Measurements from ENCODE around the gene SLC27A3.

GRCh38 chr1:153780551-153780950 is 5.3 kb downstream of the SLC27A3 start:
- TF ChIP-seq, protein P1, sequence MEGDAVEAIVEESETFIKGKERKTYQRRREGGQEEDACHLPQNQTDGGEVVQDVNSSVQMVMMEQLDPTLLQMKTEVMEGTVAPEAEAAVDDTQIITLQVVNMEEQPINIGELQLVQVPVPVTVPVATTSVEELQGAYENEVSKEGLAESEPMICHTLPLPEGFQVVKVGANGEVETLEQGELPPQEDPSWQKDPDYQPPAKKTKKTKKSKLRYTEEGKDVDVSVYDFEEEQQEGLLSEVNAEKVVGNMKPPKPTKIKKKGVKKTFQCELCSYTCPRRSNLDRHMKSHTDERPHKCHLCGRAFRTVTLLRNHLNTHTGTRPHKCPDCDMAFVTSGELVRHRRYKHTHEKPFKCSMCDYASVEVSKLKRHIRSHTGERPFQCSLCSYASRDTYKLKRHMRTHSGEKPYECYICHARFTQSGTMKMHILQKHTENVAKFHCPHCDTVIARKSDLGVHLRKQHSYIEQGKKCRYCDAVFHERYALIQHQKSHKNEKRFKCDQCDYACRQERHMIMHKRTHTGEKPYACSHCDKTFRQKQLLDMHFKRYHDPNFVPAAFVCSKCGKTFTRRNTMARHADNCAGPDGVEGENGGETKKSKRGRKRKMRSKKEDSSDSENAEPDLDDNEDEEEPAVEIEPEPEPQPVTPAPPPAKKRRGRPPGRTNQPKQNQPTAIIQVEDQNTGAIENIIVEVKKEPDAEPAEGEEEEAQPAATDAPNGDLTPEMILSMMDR (IDR thresholded peaks at IDR 0.05) = no peak
- TF ChIP-seq POLR2A (IDR thresholded peaks at IDR 0.05) (no peak), POLR2AphosphoS5 (IDR thresholded peaks at IDR 0.05) (no peak)

All from sigmoid colon (tissue), 4 donors.